Activated CD8-positive, alpha-beta memory T cell treated with anti-CD3 and anti-CD28 coated beads for 4 hours (primary cell): ENCODE data around the gene ANKRD35.
"Not testable (repeated sequence)": the region's sequence is repeated elsewhere in the genome, so short reads cannot be mapped to it uniquely, and the experiment has no call there.

Source experiments
- DNase-seq, 2 donors: peaks; one replicate each; pipeline ENCODE4 v3.0.0-alpha.2; 2020; ENCODE audit warnings: low read depth in 2 of 2

Gene ANKRD35

DNA sequence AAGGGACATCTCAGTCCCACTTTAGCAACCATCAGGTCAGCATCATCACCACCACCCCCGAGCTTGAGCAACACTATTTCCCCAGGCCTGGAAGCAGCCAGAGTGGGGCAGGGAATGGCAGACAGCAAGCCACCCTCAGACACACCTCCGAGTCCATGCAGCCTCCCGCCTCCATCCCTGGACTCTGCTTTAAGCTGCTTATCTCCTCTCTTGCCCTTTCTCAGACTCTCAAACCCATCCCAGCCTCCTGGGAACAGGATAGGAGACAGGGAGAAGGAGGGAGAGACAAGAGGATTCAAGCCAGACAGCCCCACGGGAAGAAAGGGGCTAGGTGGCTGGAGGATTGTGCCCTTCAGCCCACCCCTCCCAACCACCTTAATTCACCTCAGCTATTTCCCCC lies 28.5 kb downstream of the ANKRD35 start:
- no peak for DNase-seq

DNA sequence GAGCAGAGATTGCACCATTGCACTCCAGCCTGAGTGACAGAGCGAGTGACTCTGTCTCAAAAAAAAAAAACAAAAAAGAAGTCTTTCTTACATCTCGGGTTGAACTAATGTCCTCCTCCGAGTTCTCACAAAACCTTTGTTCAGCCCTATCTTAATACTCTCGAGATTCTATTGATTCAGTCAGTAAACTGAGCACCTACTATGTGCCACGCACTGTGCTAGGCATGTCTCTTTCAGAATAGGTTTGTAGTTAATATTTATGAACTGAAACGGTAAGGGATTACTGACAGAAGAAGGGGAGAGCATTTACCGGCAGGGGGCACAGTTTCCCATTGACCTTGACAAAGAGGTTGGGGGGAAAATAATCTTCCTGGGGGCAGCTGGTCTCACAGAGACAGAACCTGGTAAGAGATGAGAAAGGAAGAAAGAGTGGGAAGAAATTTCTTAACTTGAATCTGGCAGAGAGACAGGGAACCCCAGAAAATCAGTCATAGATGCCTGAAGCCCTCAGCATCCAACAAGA lies 30.2 kb downstream of the ANKRD35 start:
- DNase-seq, result no peak

DNA sequence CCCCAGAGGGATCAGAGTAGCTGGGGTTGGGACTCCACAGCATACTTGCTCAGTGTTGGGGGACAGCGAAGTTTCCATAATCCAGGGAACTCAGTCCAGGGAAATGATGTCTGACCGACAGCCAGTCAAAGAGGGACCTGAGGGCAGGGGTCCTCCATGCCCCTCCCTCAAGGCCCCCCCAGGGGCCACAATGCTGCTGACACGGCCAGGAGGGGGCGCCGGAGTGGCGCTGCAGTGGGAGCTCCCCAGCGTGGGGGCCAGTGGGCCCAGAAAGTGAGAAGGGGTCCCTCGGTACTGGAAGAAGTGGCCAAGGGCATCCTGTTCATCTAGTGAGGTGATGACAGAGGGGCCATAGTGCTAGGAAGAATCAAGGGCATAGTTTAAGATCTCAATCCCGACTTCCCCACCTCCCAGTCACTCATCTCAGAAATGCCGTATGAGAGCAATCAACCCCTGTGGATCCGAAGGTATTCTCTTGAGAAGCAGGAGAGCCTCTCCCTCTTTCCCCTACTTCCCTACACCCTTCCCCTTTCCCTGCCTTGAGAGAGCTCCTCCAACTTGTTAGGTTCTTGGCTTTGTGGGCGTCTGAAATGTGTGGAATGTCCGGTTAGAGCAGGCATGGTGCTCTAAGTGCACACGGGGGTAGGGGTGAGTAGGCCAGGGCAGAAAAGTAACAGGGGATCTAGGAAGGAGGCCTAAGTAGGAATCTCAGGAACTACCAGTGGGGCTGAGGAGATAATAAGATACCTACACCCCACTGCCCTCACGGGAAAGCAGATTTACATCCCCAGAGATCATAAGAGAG lies 36.1 kb downstream of the ANKRD35 start:
- no peak for DNase-seq

DNA sequence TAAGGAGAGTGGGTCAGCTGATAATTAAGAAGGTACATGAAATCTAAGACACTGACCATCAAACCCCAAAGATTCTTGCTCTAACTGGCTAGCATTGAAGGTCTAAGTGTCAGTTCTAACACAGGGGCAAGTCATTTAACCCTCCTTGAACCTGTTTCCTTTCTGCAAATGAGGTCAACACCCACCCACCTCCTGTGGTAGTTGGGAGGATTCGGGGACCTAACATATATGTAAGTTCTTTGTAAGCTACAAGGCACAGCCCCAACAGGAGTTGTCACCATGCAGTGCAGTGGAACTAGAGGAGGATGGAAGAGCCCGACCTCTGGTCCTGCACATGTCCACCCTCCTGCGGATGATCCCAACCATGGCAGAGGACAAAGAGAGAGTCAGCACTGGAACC lies 37.8 kb downstream of the ANKRD35 start:
- no peak for DNase-seq

DNA sequence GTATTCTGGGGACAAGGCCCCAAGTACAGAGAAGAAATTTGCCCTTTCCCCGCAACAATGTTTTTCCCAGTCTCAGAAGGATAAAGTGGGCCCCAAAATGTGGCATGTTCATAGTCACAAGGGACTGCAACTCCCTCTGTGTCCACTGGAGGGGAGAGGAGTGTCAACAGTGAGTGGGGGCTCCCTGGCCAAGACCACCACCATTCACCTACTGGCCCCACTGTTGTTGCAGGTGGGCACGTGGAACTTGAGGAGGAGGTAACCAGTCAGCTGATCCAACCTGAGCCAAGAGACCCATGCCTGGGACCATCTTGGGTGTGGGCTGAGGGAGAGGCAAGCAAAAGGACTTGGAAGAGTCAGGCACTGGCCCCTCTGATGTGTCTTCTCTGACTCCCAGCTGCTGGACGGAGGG lies 39.5 kb downstream of the ANKRD35 start:
- no peak for DNase-seq

DNA sequence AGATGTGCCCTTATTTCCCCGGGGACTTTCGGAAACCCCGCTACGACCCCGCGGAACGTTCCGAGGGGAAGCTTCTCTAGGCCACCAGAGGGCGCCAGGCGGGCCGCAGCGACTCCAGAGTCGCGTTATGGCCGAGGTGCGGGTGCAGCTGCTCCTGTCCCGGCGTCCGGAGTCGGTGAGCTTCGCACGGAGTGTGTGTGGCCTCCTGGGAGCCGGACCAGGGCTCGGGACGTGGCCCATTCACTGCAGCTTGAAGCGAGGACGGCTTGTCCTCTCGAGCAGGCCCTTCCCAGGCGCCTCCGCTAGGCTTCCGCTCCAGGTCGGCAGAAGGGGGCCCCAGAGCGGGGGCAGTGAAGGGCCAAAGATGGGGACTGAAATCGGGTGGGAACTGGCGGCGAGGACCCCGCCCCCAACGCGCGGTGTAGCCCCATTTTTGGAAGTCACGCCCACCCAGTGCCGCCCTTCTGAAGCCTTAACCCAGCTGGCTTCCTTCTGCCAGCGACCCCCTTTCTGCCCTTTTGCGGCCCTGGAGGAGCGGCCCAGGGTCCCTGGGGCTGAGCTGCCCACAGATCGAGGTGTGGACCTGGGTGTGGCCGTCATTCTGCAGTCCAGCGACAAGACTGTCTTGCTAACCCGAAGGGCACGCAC lies 40.0 kb downstream of the ANKRD35 start, which contains the start of gene NUDT17:
TSS of gene NUDT17 (plus strand) at position 117 of the 648 bp plus-strand sequence. CDS start at position 128, 11 bp downstream.
- peak; percentile 54 for DNase-seq

DNA sequence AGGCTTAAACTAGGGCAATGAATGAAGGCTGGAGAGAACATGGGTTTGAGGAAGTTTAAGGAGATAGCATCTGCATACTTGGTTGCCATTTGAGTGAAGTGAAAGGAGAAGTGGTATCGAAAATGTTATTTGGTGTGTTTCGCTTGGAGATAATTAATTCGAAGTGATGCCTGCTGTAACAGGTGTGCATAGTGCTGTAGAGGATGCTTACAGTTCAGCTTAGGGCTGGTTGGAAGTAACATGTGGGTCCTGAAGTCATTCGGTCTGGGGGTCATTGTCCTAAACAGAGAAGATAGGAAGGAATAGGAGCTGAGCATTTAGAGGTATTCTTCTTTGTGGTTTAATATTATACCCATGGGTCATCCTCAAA lies 40.5 kb downstream of the ANKRD35 start:
- no peak for DNase-seq

DNA sequence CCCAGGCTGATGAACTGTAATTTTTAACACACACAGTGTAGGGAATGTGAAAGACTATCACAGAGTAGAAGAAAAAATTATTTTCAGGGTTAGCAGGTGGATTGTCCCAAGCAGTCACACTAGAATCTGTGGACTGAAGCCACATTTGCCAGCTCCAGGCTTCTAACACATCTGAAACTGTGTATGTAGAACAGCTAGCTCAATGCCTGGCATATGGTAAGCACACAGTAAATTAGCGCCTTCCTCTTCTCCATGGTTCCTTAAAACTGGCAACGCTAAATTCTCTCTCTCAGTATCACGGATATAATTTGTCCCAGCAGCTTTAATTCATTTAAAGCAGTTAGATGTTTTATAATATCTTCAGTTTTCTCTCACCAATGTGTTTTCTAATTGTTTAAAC lies 42.6 kb downstream of the ANKRD35 start:
- no peak for DNase-seq

DNA sequence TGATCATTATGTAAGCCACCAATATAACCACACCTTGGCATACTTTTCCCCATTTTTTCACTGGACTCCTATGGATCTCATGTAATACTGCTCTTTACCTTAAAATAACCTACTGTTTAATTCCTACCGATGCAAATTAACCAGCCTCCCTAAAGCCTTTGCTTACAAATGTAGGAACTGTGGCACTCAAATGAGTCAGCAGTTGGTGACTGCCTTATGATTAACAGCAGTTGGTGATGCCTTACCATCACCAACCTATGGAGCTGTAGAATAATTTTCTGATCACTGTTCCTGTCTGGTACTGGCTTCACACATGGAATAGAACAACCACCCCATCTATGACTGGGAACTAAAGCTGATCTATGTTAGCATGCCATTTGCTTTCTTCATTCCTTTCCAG lies 48.0 kb downstream of the ANKRD35 start:
- no peak for DNase-seq

DNA sequence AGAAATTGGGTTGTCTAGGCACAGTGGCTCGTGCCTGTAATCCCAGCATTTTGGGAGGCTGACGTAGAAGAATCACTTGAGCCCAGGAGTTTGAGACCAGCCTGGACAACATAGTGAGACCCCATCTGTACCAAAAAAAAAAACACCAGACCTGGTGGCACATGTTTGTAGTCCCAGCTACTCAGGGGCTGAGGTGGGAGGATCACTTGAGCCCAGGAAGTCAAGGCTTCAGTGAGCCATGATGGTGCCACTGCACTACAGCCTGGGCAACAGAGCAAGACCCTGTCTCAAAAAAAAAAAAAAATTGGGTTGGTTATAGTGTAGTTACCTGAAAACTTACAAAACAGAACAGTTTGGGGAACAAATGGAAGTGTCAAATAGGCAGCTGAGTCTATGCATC lies 54.9 kb downstream of the ANKRD35 start:
- not testable (repeated sequence) for DNase-seq

DNA sequence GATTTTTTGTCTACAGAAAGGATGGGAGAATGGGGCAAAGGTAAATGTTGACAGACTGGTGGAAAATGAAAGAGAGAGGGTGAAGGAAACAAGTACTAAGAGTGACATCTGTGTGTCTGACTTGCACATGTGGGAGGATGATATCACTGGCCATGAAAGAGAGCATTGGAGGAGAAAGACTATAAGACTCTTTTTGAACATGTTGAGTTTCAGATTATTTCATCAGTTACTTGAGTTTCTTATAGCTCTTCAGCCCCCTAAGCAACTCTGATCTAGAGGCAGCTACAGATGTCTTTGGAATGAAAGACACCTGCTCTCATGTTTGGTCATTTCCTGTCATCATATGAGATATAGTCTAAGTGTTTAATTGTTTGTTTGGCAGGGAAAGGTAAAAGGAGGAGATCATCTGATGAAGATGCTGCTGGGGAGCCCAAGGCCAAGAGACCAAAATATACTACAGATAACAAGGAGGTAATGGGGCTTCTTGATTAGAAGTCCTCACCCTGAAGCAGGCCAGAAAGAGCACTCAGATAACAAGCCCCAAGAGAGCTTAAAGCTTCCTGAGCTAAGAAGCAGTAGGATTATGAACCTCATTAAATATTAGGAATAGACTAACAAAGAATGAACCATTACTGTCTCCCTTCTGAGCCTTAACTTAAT lies 57.2 kb downstream of the ANKRD35 start:
- no peak for DNase-seq

DNA sequence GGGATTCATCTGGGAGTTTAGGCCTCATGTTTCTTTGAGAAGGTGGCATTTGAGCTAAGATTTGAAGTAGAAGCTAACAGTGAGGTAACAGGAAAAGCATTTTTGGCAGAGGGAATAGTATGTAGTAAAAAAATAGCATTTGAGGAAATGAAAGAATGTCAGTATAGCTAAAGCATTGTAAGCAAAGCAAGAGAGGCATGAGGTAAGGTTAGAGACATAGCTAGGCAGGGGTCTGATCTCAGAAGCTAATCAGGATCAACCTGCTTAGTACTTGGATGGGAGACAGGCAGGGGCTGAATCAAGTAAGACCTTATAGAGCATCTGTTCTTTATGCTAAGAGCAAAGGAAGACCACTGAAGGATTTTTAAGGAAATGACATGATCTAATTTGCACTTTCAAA lies 57.7 kb downstream of the ANKRD35 start:
- no peak for DNase-seq

DNA sequence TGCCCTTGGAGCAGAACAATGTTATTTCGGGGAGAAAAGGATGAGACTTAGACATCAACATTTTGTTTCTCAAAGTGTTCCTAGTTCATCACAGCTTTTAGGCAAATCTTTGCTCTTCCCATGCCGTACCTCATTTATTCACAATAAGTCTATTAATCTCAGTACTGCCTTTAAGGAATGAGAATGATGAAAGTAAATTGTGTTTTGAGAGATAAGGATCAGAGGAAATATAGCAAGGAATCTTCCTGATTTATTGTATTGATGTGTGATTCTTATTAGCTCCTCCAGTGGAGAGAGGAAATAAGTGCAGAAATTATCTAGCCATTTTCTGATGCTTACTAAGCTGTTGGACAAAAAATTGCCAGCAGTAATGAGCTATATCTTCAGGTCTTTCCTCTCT lies 59.6 kb downstream of the ANKRD35 start:
- no peak for DNase-seq

DNA sequence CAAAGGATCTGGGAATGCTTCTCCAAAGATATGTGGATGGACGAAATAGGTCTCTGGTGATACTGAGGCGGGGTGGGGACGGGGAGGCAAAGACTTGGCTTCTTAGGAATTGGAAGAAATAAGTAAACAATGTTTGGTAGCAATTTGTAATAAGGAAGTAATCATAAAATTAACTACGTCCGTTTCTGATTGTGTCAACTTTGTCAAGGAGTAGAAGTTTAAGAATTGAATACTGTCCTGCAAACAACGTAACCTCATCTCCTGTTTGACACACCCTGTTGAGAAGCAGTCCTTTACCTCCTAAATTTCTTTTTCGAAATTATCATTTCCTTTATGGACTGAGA lies 61.2 kb downstream of the ANKRD35 start:
- DNase-seq, result no peak

DNA sequence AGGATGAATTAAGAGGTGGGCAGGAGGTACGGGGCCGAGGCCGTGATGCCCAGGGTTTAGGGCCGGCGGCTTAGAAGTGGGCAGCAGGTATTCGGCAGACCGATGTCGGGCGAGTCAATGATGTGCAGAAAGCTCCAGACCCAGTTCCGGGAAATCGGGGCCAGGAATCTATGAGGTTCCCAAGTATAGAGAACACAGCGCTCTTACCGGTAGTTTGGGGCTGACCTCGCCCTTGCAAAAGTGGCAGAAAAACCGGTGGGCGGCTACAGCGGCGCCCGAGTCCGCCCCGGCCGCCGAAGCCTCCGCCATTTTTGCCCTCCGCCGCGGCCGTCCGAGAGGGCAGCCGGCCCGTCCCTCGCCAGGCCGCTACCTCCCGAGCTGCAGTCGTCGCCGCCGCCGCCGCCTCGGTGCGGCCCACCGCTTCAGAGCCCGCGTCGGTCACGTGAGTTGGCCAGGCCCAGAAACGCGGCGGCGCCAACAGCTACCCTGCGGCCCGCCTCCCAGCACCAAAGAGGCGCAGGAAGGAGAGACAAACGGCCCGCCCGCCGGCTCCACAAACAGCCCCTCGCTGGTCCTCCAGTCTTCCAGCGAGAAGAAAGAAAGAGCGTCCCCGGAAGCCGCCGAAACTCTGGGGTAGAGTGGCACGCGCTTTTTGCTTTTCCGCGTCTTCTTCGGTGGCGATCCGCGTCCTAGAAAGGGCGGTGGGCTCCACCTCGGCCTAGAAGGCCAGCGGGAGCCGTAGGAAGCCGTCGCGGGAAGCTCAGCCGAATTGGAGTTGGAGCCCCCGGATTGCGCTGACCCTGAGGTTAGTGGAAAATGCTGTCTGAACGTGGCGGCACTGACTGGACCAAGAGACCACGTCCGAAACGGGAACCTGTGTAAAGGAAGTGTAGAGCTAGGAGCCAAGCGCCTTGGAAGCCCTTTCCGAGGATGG lies 61.8 kb downstream of the ANKRD35 start, which contains the start of the genes POLR3C and RNF115:
TSS of gene POLR3C (plus strand) at position 636 of the 934 bp plus-strand sequence. CDS start 1,577 bp downstream, outside the sequence.
TSS of gene RNF115 (minus strand) at position 531 of the 934 bp plus-strand sequence. CDS start at position 309, 222 bp downstream.
- peak; percentile 65 to 73 for DNase-seq

DNA sequence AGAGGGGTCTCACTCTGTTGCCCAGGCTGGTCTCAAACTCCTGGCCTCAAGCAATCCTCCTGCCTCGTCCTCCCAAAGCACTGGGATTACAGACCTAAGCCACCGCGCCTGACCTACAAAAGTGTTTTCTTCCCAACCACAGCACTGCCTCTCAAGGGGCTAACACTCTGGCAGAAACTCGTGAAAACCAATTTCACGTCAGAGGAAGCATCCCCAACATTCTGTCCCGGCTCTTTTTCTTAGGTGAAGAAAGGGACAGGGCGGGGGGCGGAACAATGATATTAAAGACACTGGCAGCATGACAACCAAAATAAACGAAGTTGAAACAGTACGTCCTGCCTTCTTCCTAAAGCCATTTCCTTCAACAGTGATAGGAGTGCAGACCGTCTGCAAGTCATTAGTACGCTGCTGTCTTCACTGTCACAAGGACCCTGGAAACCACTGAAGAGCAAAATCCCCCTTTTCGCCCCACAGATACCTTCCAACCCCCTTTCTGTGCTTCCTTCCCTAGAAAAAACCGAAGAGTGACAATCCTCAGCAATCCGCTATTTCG lies 62.8 kb downstream of the ANKRD35 start:
- not testable (repeated sequence) for DNase-seq

DNA sequence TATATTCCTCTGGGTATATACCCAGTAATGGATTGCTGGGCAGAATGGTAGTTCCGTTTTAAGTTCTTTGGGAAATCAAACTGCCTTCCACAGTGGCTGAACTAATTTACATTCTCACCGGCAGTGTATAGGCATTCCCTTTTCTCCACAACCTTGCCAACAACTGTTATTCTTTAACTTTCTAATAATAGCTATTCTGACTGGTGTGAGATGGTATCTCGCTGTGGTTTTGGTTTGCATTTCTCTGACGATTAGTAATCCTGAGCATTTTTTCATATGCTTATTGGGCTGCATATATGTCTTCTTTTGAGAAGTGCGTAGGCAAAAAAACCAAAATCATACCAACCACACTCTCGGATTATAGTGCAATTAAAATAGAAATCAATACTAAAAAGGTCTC lies 67.6 kb downstream of the ANKRD35 start:
- DNase-seq, result not testable (repeated sequence)
